PFSK-1 (cell line): ENCODE measurements around the gene ARTN.

Experiments
- FOXP2 ChIP-seq: optimal IDR thresholded peaks from 2 replicates; pipeline ENCODE3; 2011; ENCODE audit warnings: borderline replicate concordance, control low read depth, inconsistent platforms; ENCODE audit not compliant: insufficient read depth; ENCODE audit errors: extremely low read length, extremely low read depth
- POLR2AphosphoS5 ChIP-seq: IDR thresholded peaks from 2 replicates; pipeline ENCODE4 v1.6.1; 2012; ENCODE audit warnings: low read depth, mild to moderate bottlenecking, control low read depth, low read length, moderate library complexity
- REST ChIP-seq, 2 experiments: IDR thresholded peaks; 2 replicates each; pipeline versions ENCODE4 v1.6.1 to v1.8.0; 2011 to 2012; ENCODE audit warnings: low read depth in 2 of 2, low read length in 2 of 2, control low read depth in 1 of 2, inconsistent platforms in 1 of 2, mild to moderate bottlenecking in 1 of 2, moderate library complexity in 1 of 2; ENCODE audit not compliant: insufficient read depth in 1 of 2
- SIN3A ChIP-seq: IDR thresholded peaks from 2 replicates; pipeline ENCODE4 v1.6.1; 2012; ENCODE audit warnings: mild to moderate bottlenecking, low read length, moderate library complexity, borderline replicate concordance; ENCODE audit not compliant: insufficient read depth
- TAF1 ChIP-seq: IDR thresholded peaks from 2 replicates; pipeline ENCODE4 v1.6.1; 2012; ENCODE audit warnings: low read length, control low read depth, borderline replicate concordance; ENCODE audit not compliant: insufficient read depth

ARTN gene

GRCh38 chr1:43976045-43976444 lies 42.4 kb downstream of the ARTN start:
- TF ChIP-seq REST (IDR thresholded peaks at IDR 0.05; ENCODE audit: insufficient read depth in 1 of 2, low read depth in 2 of 2, low read length in 2 of 2) (no peak), FOXP2 (no peak), SIN3A (no peak)

GRCh38 chr1:43976890-43977289 lies 43.3 kb downstream of the ARTN start:
- TF ChIP-seq REST (IDR thresholded peaks at IDR 0.05; ENCODE audit: insufficient read depth in 1 of 2, low read depth in 2 of 2, low read length in 2 of 2) (no peak), POLR2AphosphoS5 (no peak), FOXP2 (no peak), SIN3A (no peak), TAF1 (no peak)

- TF ChIP-seq SIN3A (peak; percentile 31; the same call in 1 of the 2 replicates), POLR2AphosphoS5 (no peak)
Observed at GRCh38 chr1:43977376-43978263, 44.0 kb downstream of the ARTN start.

- TF ChIP-seq SIN3A (no peak), FOXP2 (no peak), REST (IDR thresholded peaks at IDR 0.05; ENCODE audit: insufficient read depth in 1 of 2, low read depth in 2 of 2, low read length in 2 of 2) (no peak), TAF1 (no peak), POLR2AphosphoS5 (no peak)
Observed at GRCh38 chr1:43978264-43978550, 44.6 kb downstream of the ARTN start.

- peak; percentile 50; the same call in 1 of the 2 replicates for TF ChIP-seq POLR2AphosphoS5
- no peak for TF ChIP-seq SIN3A
- no peak for TF ChIP-seq FOXP2
- no peak; the same call in 1 of the 2 replicates for TF ChIP-seq TAF1
- no peak for TF ChIP-seq REST (IDR thresholded peaks at IDR 0.05; ENCODE audit: insufficient read depth in 1 of 2, low read depth in 2 of 2, low read length in 2 of 2)
Observed at GRCh38 chr1:43978551-43979260, 45.1 kb downstream of the ARTN start, which contains the start of gene B4GALT2. Gene B4GALT2 (plus strand): TSS chr1:43979210. CDS start chr1:43981161, 1,951 bp downstream.
